Measurements from ENCODE around the gene KCNJ3.

KCNJ3 gene

DNA sequence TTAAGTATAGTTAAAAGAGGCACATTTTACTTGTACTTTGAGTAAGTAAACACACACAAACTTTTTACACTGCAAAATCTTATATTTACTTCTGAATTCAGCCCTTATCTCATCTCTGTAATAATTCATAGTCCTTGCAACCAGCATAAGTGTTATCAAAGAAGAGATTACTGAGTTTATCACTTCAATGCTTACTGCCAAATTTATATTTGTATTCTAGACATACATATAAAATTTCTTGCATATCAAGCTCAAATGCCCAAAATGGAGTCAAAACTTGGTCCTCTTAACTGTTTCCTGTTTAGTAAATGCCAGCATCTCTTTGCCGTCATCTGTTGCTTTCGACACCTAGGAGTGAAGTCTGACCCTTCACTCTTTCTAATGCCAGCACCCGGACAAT, 21.1 kb upstream of the KCNJ3 start:
- no peak for DNase-seq
- TF ChIP-seq EZH2phosphoT487 (IDR thresholded peaks at IDR 0.05; ENCODE audit: low read length) (no peak), EZH2 (optimal IDR thresholded peaks at IDR 0.05; ENCODE audit: low read depth, low read length) (no peak)
- TF ChIP-seq, protein P1, sequence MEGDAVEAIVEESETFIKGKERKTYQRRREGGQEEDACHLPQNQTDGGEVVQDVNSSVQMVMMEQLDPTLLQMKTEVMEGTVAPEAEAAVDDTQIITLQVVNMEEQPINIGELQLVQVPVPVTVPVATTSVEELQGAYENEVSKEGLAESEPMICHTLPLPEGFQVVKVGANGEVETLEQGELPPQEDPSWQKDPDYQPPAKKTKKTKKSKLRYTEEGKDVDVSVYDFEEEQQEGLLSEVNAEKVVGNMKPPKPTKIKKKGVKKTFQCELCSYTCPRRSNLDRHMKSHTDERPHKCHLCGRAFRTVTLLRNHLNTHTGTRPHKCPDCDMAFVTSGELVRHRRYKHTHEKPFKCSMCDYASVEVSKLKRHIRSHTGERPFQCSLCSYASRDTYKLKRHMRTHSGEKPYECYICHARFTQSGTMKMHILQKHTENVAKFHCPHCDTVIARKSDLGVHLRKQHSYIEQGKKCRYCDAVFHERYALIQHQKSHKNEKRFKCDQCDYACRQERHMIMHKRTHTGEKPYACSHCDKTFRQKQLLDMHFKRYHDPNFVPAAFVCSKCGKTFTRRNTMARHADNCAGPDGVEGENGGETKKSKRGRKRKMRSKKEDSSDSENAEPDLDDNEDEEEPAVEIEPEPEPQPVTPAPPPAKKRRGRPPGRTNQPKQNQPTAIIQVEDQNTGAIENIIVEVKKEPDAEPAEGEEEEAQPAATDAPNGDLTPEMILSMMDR (IDR thresholded peaks at IDR 0.05; ENCODE audit: low read length) = no peak

GRCh38 chr2:154681741-154682140, 16.8 kb upstream of the KCNJ3 start:
- H3K9me2 ChIP-seq (replicated peaks; ENCODE audit: insufficient read depth, low read length) = no peaks in the 10 kb centered on the region
- no peaks in the 10 kb centered on the region for H3K79me2 ChIP-seq (ENCODE audit: low read length)
- H3K4me1 ChIP-seq (ENCODE audit: low read length) = peaks cover 14% of the 10 kb centered on the region
- no peaks in the 10 kb centered on the region for H3K36me3 ChIP-seq (replicated peaks; ENCODE audit: insufficient read depth, low read length)
- H3K4me2 ChIP-seq (ENCODE audit: low read depth, low read length) = no peak overlapping the region
- no peak overlapping the region for H2AFZ ChIP-seq (ENCODE audit: low read length)
- H4K20me1 ChIP-seq (ENCODE audit: insufficient read depth, low read length) = no peaks in the 10 kb centered on the region
- no peaks in the 10 kb centered on the region for H3F3A ChIP-seq (ENCODE audit: insufficient read depth, low read length)
- no peak overlapping the region for H3K9ac ChIP-seq (ENCODE audit: low read length)
- no peaks in the 10 kb centered on the region for H3K27me3 ChIP-seq (replicated peaks; ENCODE audit: insufficient read depth, low read length)
- no peak for DNase-seq
- TF ChIP-seq, protein P1 (IDR thresholded peaks at IDR 0.05; ENCODE audit: low read length) = no peak
- no peak for TF ChIP-seq EZH2 (optimal IDR thresholded peaks at IDR 0.05; ENCODE audit: low read depth, low read length)
- TF ChIP-seq EZH2phosphoT487 (IDR thresholded peaks at IDR 0.05; ENCODE audit: low read length) = no peak
- no peaks in the 10 kb centered on the region for H3K9me3 ChIP-seq (replicated peaks; ENCODE audit: insufficient read depth, low read length)
- no peak overlapping the region for H3K27ac ChIP-seq (ENCODE audit: low read length)
- H3K4me3 ChIP-seq (ENCODE audit: low read length) = no peak overlapping the region

More for the DNA sequence above, 21.1 kb upstream of the KCNJ3 start:
- Histone ChIP-seq H3K79me2 (ENCODE audit: low read length) (no peaks in the 10 kb centered on the region), H3K36me3 (replicated peaks; ENCODE audit: insufficient read depth, low read length) (no peaks in the 10 kb centered on the region), H3K9me2 (replicated peaks; ENCODE audit: insufficient read depth, low read length) (no peaks in the 10 kb centered on the region), H3F3A (ENCODE audit: insufficient read depth, low read length) (no peaks in the 10 kb centered on the region), H3K27ac (ENCODE audit: low read length) (no peak overlapping the region), H4K20me1 (ENCODE audit: insufficient read depth, low read length) (no peaks in the 10 kb centered on the region), H3K27me3 (replicated peaks; ENCODE audit: insufficient read depth, low read length) (no peaks in the 10 kb centered on the region), H2AFZ (ENCODE audit: low read length) (no peak overlapping the region), H3K4me1 (ENCODE audit: low read length) (no peaks in the 10 kb centered on the region), H3K9me3 (replicated peaks; ENCODE audit: insufficient read depth, low read length) (no peaks in the 10 kb centered on the region), H3K9ac (ENCODE audit: low read length) (no peak overlapping the region), H3K4me3 (ENCODE audit: low read length) (no peak overlapping the region), H3K4me2 (ENCODE audit: low read depth, low read length) (no peak overlapping the region)

DNA sequence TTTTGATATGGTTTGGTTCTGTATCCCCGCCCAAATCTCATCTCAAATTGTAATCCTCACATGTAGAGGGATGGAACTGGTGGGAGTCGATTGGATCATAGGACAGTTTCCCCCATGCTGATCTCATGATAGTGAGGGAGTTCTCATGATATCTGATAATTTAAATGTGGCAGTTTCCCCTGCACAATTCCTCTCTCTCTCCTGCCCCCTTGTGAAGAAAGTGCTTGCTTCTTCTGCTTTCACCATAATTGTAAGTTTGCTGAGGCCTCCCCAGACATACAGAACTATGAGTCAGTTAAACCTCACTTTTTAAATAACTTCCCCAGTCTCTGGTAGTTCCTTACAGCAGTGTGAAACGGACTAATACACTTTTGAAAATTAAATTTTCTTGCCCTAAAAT, 12.3 kb upstream of the KCNJ3 start:
- no peak overlapping the region for H3K4me2 ChIP-seq (ENCODE audit: low read depth, low read length)
- no peaks in the 10 kb centered on the region for H3K9me3 ChIP-seq (replicated peaks; ENCODE audit: insufficient read depth, low read length)
- no peak overlapping the region for H3K9ac ChIP-seq (ENCODE audit: low read length)
- peaks cover 14% of the 10 kb centered on the region for H3K4me1 ChIP-seq (ENCODE audit: low read length)
- no peak for DNase-seq
- TF ChIP-seq EZH2phosphoT487 (IDR thresholded peaks at IDR 0.05; ENCODE audit: low read length) = no peak
- TF ChIP-seq, protein P1 (IDR thresholded peaks at IDR 0.05; ENCODE audit: low read length) = 0 out of 2 replicates have a peak, but pooled peaks have one; percentile 14
- no peaks in the 10 kb centered on the region for H3K79me2 ChIP-seq (ENCODE audit: low read length)
- no peak overlapping the region for H3K27ac ChIP-seq (ENCODE audit: low read length)
- H3K27me3 ChIP-seq (replicated peaks; ENCODE audit: insufficient read depth, low read length) = no peaks in the 10 kb centered on the region
- H2AFZ ChIP-seq (ENCODE audit: low read length) = no peak overlapping the region
- no peaks in the 10 kb centered on the region for H4K20me1 ChIP-seq (ENCODE audit: insufficient read depth, low read length)
- H3K36me3 ChIP-seq (replicated peaks; ENCODE audit: insufficient read depth, low read length) = no peaks in the 10 kb centered on the region
- H3K9me2 ChIP-seq (replicated peaks; ENCODE audit: insufficient read depth, low read length) = no peaks in the 10 kb centered on the region
- H3K4me3 ChIP-seq (ENCODE audit: low read length) = no peak overlapping the region
- H3F3A ChIP-seq (ENCODE audit: insufficient read depth, low read length) = no peaks in the 10 kb centered on the region
